HG02610 (cell line): ENCODE results near the gene ZBTB39.

Experiments
- ATAC-seq: cut with Tn5 transposase; IDR thresholded peaks from one replicate; pipeline ENCODE4 v1.9.1; 2021; ENCODE audit warnings: mild to moderate bottlenecking, moderate library complexity; ENCODE audit not compliant: unreplicated experiment

The ZBTB39 gene

DNA sequence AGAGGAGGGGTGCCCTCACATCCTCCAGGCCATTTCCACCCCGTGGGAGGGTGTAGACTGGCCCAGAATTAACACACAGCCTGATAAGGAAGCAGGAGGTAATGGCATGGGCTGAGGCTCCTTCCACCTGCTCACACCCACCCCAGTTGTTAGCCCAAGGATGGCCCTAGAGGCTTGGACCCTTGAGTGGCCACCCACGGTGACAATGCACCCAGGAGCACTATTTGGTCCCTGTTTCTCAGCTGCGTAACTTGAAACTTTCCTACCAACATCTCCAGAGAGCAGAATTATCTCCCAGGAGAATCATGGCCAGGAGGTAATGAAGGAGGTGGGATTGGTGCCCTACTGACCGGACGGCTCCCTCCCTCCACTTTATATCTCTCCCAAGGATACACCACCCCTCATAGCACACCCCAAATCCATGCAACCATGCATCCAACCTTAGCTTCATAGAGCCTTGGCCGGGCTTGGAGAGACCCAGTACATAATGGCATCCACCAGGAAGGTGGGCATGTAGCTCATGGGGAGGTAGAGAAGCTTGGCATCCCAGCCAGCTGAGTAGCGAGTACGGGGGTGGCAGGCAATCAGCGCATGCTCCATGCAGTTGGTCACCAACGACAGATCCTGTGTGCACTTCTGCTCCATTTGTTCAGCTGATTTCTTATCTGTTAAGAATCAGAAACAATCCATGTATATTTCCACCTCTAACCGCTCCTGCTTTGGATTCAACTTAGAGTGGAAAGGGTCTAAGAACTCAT lies 54.6 kb downstream of the ZBTB39 start:
- no peak for ATAC-seq

- no peak for ATAC-seq
Measured at GRCh38 chr12:56948881-56949280, 57.5 kb downstream of the ZBTB39 start.
